Effector memory CD4-positive, alpha-beta T cell (primary cell): ENCODE measurements around the gene UBTD2.

Source experiments
- DNase-seq, 3 donors: peaks; one replicate each; pipeline ENCODE4 v3.0.0-alpha.2; 2020
- H3K27ac ChIP-seq: 2 replicates; pipeline ENCODE4 v1.7.0; 2013; ENCODE audit warnings: mild to moderate bottlenecking, low read length, moderate library complexity; ENCODE audit not compliant: insufficient read depth, poor library complexity, severe bottlenecking
- H3K27me3 ChIP-seq: replicated peaks from 2 replicates; pipeline ENCODE4 v1.7.0; 2013; ENCODE audit warnings: mild to moderate bottlenecking, low read length; ENCODE audit not compliant: insufficient read depth, control insufficient read depth, poor library complexity, severe bottlenecking
- H3K36me3 ChIP-seq: 2 replicates; pipeline ENCODE4 v1.7.0; 2013; ENCODE audit warnings: mild to moderate bottlenecking, low read length, moderate library complexity; ENCODE audit not compliant: control insufficient read depth, insufficient read depth
- H3K4me1 ChIP-seq: 2 replicates; pipeline ENCODE4 v1.7.0; 2013; ENCODE audit warnings: low read length, mild to moderate bottlenecking; ENCODE audit not compliant: control insufficient read depth, insufficient read depth, poor library complexity, severe bottlenecking
- H3K4me3 ChIP-seq: 2 replicates; pipeline ENCODE4 v1.7.0; 2013; ENCODE audit warnings: low read length, low read depth, mild to moderate bottlenecking; ENCODE audit not compliant: insufficient read depth, poor library complexity, severe bottlenecking
- H3K9me3 ChIP-seq: 2 replicates; pipeline ENCODE4 v1.7.0; 2013; ENCODE audit warnings: mild to moderate bottlenecking, low read length, moderate library complexity; ENCODE audit not compliant: control insufficient read depth

UBTD2 gene

DNA sequence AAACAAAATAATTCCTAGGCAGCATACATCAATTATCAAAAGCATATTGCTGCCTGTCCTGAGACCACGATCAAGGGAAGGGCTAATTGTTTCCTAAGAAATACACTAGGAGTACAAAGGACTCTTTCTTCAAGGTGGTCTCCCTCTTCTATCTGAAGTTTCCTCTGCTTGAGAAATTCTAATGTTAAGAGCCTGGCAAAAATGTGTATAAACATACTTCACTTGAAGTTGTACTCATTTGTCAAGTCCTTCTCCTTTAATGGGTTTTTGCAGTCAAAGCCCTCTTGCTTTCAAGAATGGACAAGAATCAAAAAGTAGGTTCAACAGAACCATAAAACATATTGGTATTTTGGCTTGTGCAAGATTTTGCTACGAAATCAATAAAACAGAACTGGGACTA, 31.1 kb downstream of the UBTD2 start:
- no peaks in the 10 kb centered on the region for H3K27me3 ChIP-seq
- no peak overlapping the region for H3K27ac ChIP-seq
- no peak overlapping the region for H3K4me3 ChIP-seq
- no peak for DNase-seq
- H3K9me3 ChIP-seq: peaks cover 13% of the 10 kb centered on the region
- no peaks in the 10 kb centered on the region for H3K4me1 ChIP-seq
- no peaks in the 10 kb centered on the region for H3K36me3 ChIP-seq

DNA sequence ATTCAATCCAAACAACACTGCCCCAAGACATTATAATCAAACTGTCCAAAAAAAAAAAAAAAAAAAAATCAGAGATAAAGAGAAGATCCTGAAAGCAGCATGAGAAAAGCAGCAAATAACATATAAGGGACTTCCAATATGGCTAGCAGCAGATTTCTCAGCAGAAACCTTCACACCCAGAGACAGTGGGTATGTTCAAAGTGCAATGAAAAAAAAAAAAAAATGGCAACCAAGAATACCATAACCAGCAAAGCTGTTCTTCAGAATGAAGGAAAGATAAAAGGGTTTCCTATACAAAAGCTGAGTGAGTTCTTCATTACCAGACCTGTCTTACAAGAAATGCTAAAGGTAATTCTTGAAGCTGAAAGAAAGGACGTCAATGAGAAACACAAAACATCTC, 32.1 kb downstream of the UBTD2 start:
- H3K4me1 ChIP-seq: no peaks in the 10 kb centered on the region
- H3K9me3 ChIP-seq: peaks cover 13% of the 10 kb centered on the region
- DNase-seq: no peak
- no peaks in the 10 kb centered on the region for H3K27me3 ChIP-seq
- H3K36me3 ChIP-seq: no peaks in the 10 kb centered on the region
- H3K27ac ChIP-seq: no peak overlapping the region
- H3K4me3 ChIP-seq: no peak overlapping the region

DNA sequence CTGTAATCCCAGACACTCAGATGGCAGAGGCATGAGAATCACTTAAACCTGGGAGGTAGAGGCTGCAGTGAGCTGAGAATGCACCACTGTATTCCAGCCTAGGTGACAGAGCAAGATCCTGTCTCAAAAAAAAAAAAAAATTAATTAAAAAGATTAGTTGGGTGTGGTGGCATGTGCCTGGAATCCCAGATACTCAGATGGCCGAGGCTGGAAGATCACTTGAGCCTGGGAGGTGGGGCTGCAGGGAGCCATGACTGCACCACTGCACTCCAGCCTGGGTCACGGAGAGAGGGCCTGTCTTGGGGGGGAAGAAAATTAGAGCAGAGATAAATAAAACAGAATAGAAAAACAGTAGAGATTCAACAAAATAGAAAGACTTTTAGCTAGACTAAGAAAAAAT, 34.9 kb downstream of the UBTD2 start:
- DNase-seq: no peak
- no peaks in the 10 kb centered on the region for H3K36me3 ChIP-seq
- no peaks in the 10 kb centered on the region for H3K27me3 ChIP-seq
- no peaks in the 10 kb centered on the region for H3K4me1 ChIP-seq
- peaks cover 13% of the 10 kb centered on the region for H3K9me3 ChIP-seq
- H3K27ac ChIP-seq: no peak overlapping the region
- no peak overlapping the region for H3K4me3 ChIP-seq

DNA sequence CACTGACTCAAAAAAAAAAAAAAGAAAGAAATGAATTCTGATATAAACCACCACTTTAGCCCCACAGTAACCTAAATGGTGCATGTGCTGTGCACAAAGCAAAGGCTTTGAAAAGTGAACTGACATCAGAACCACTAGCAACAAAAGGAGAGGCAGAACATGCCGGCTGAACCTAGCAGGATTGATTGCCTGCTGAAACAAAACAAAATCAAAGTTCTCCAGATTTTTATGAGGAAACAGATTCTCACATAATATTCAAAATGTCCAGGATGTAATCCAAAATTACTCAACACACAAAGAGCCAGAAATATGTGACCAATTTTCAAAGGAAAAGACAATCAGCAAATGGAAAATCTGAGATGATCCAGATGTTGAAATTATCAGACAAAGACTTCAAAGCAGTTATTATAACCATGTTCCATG, 37.9 kb downstream of the UBTD2 start:
- Histone ChIP-seq H3K9me3 (no peaks in the 10 kb centered on the region), H3K27ac (no peak overlapping the region), H3K4me3 (no peak overlapping the region), H3K4me1 (no peaks in the 10 kb centered on the region), H3K27me3 (no peaks in the 10 kb centered on the region), H3K36me3 (no peaks in the 10 kb centered on the region)
- no peak for DNase-seq

DNA sequence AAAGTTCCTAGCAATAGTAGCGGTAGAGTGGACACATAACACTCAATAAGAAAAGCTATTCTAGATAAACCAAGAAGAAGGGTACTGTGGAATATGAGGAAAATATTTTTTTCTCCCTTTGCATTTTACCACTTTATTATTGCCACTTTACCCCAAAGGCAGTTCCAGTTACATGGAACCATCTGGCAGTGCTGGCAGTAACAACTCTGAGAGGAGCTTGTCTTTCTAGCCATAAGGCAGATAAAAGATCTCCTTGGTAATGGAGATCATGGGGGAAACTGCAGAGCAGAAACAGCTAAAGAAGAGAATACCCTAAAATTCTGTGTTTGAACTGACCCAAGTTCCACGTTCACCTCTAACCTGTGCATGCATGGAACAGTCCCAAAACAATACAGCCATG, 38.5 kb downstream of the UBTD2 start:
- H3K9me3 ChIP-seq: no peaks in the 10 kb centered on the region
- H3K4me3 ChIP-seq: no peak overlapping the region

DNA sequence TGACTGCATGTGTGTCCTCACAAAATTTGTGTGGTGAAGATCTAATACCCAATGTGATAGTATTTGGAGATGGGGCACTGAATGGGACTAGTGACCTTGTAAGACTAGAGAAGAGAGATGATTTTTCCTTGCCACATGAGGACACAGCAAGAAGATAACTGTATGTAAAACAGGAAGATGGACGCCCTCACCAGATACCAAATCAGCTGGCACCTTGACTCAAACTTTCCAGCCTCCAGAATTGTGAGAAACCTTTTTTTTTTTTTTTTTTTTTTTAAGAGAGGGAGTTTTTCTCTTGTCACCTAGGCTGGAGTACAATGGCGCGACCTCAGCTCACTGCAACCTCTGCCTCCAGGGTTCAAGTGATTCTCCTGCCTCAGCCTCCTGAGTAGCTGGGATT, 40.3 kb downstream of the UBTD2 start:
- no peaks in the 10 kb centered on the region for H3K36me3 ChIP-seq
- no peak overlapping the region for H3K4me3 ChIP-seq
- H3K9me3 ChIP-seq: no peaks in the 10 kb centered on the region
- no peak overlapping the region for H3K27ac ChIP-seq
- no peaks in the 10 kb centered on the region for H3K27me3 ChIP-seq
- DNase-seq: no peak
- peaks cover 9% of the 10 kb centered on the region for H3K4me1 ChIP-seq

More for the DNA sequence above, 38.5 kb downstream of the UBTD2 start:
- H3K27me3 ChIP-seq: no peaks in the 10 kb centered on the region
- no peaks in the 10 kb centered on the region for H3K4me1 ChIP-seq
- H3K36me3 ChIP-seq: no peaks in the 10 kb centered on the region
- no peak overlapping the region for H3K27ac ChIP-seq
- DNase-seq: no peak

DNA sequence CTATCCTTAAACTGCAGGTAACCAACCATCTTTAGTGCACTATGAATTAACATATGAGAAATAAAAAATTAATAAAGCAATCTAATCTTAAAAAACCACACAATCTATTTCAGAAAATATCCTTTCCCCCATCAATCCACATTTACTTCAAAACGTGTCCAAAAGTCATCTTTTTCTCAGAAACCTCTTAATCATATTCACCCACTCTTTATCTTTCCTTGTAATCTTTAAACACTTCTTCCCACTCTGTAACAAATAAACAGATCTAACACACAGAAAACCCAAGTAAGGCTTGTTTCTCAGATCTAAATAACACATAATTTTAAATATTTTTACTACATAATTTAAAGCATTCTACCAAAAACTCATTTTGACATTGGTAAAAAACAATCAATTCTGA, 45.2 kb downstream of the UBTD2 start:
- H3K4me3 ChIP-seq: no peak overlapping the region
- no peaks in the 10 kb centered on the region for H3K9me3 ChIP-seq
- peaks cover 10% of the 10 kb centered on the region for H3K4me1 ChIP-seq
- no peak overlapping the region for H3K27ac ChIP-seq
- DNase-seq: no peak
- H3K36me3 ChIP-seq: no peaks in the 10 kb centered on the region
- H3K27me3 ChIP-seq: no peaks in the 10 kb centered on the region

DNA sequence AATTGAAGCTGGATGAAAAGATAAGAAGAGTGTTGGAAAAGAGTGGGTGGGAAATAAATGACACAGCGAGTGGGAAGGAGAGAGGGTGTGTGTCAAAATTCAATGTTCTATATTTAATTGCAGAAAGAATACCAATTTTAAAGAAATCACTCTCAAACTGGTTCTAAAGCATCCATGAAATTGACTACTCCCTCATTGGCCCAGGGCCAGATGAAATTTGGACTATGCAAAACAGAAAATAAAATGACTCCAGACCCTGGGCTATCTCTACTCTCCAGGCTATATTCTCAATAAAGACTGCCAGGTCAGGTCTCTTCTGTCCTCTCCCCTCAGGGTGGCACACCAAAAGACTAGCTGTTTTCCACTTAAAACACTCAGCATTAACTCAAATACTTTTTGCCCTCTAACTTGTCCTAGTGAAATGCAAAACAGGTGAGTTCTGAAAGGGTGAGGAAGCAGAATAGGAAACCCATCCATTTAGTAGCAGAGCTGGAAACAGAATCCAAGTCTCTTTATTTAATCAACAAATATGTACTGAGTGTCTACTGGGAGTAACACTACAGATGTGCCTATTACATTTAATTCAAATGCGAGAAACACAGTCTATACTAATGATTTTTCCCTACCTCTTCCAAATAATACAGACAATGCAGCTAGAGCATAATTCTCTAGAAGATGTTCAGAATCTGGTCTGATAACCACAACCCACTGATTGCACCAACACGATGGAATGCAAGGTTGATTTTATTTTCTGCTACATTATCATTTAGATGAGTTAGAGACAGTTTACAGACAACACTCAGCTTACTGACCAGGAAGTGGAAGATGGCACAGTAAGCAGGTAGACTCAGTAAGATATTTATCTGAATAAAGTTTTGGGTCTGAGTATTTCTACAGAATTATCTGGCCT, 47.5 kb downstream of the UBTD2 start:
- Histone ChIP-seq H3K4me3 (no peak overlapping the region), H3K4me1 (peaks cover 10% of the 10 kb centered on the region), H3K27me3 (no peaks in the 10 kb centered on the region), H3K36me3 (no peaks in the 10 kb centered on the region), H3K27ac (no peak overlapping the region), H3K9me3 (no peaks in the 10 kb centered on the region)
- DNase-seq: no peak

DNA sequence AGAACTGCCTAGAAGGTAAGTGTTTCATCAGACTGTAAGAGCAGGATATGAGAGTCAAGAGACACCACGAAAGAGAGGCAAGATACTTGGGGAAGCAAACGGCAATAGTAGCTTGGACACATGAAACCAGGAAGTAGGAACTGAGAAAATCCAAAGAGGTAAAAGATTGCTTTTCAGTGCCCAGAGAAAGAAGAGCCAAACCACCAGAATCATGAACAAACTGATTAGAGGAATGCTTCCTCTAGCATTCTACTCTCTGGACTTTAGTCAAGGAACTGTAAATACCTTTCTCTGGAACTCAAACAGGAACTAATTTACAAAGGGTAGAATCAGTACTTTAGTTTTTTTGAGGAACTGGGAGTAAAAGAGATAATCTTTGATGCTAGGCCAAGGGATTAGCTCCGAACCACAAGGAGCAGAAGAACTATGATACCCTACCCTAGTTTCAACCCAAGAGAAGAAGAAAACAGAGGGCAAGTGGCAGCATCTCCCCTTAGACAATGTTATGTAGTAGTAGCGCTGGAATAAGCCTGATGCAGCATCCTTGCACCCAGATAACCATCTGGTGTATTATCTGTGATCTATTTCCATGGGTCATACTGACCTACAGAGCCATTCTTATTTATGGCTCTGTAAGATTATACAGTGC, 48.3 kb downstream of the UBTD2 start:
- Histone ChIP-seq H3K27ac (no peak overlapping the region), H3K4me1 (peaks cover 10% of the 10 kb centered on the region), H3K27me3 (no peaks in the 10 kb centered on the region), H3K36me3 (no peaks in the 10 kb centered on the region), H3K4me3 (no peak overlapping the region), H3K9me3 (no peaks in the 10 kb centered on the region)
- DNase-seq: no peak

DNA sequence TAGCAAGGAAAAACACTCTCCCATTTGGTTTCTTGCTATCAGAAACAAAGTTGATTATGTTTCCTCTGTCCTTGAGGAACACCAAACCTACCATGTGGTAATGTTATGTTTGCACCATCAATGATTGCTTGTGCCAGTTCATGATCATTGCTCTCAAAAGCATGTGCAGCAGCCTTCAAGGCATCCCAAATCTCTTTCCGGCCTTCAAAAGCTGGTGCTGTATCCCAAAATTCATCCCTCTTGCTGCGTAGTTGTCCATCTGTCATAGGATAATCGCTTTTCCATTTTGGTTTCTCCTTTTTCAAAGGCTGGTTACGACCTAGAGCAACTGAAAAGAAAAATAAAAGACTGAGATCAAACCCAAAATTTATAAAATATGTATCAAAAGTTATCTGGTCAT, 49.5 kb downstream of the UBTD2 start:
- Histone ChIP-seq H3K9me3 (no peaks in the 10 kb centered on the region), H3K4me1 (peaks cover 8% of the 10 kb centered on the region), H3K27ac (no peak overlapping the region), H3K36me3 (no peaks in the 10 kb centered on the region), H3K4me3 (no peak overlapping the region), H3K27me3 (no peaks in the 10 kb centered on the region)
- DNase-seq: no peak
